HG03103 (cell line): Measurements from ENCODE around the gene TSPY1.
"Not testable (repeated sequence)": the region's sequence is repeated elsewhere in the genome, so short reads cannot be mapped to it uniquely, and the experiment has no call there.

Experiments
- ATAC-seq: cut with Tn5 transposase; IDR thresholded peaks from one replicate; pipeline ENCODE4 v1.9.1; 2021; ENCODE audit warnings: low read depth; ENCODE audit not compliant: unreplicated experiment

The TSPY1 gene, protein sequence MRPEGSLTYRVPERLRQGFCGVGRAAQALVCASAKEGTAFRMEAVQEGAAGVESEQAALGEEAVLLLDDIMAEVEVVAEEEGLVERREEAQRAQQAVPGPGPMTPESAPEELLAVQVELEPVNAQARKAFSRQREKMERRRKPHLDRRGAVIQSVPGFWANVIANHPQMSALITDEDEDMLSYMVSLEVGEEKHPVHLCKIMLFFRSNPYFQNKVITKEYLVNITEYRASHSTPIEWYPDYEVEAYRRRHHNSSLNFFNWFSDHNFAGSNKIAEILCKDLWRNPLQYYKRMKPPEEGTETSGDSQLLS

GRCh38 chrY:9466655-9467054, at the start of gene TSPY1:
TSS of gene TSPY1 (plus strand) at chrY:9466955. CDS start at chrY:9467001, 46 bp downstream.
- ATAC-seq = not testable (repeated sequence)

- not testable (repeated sequence) for ATAC-seq
Measured at GRCh38 chrY:9486967-9487366, 20.2 kb downstream of the TSPY1 start, which contains the start of gene TSPY9. TSS of gene TSPY9 (plus strand) at chrY:9487267. CDS start at chrY:9487313, 46 bp downstream.

- ATAC-seq = not testable (repeated sequence)
Measured at GRCh38 chrY:9504396-9504795, 37.6 kb downstream of the TSPY1 start.

DNA sequence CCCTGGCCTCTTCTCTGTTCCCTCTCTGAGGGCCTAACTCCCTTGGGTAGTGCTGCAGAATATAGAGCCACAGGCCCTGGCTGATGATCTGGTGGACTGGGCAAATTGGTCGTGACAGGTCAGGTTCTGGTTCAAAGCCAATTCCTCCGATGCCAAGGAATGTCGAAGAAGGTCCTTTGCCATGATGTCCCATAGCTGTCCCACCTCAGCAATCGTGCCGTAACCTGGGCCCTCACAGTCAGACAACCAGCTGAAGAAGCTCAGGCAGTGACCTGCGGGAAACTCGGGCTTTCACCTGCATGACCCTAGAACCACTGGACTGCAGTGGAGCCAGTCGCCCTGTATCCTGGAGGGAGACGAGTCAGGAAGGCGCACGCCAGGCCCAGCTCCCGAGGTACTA, 49.5 kb downstream of the TSPY1 start:
- not testable (repeated sequence) for ATAC-seq
